ENCODE results near the gene MOSPD3.

The MOSPD3 gene

DNA sequence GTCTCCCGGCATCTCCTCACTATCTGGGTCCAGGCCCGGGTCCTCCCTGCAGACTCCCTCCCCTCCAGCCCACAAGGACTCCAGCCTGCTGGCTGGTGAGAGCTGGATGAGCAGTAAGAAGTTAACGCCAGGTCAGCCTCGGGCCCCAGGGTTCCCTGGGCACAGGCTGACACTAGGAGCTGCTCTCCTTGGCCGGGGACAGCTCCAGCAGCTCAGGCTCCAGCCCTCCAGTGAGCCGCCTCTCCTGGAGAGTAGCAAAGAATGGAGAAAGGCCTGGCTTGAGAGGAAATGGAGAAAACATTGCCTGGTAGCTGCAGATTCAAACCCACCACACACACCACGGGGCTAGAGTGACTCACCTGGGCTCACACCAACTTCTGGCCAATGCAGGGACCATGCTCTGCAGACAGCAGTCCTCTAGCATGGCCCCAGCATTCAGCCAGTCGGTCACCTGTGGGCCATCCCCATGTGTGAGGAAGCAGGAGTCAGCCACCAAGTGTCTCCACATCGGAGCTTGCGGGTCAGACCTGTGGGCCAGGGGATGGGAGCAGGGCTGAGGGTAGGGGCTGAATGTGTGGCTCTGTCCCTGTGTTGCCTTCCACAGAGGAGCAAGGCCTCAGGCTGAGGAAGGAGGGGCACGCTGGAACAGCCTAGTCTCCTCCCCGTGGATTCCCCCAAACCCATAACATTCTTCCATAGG is 45.2 kb upstream of the MOSPD3 start:
- in situ Hi-C loops (cut with HindIII; ENCODE audit: low pct_ligation_motif_present, low sequenced_read_pairs) = no loop called here
- Histone ChIP-seq H3K27ac (no peak overlapping the region), H3K4me3 (ENCODE audit: low read depth, low read length) (no peak overlapping the region), H3K27me3 (replicated peaks) (no peaks in the 10 kb centered on the region), H3K36me3 (replicated peaks) (no peaks in the 10 kb centered on the region)
- no peak for DNase-seq
- TF ChIP-seq CTCF (IDR thresholded peaks at IDR 0.05; ENCODE audit: low read depth, low read length, missing control alignments) = no peak

DNA sequence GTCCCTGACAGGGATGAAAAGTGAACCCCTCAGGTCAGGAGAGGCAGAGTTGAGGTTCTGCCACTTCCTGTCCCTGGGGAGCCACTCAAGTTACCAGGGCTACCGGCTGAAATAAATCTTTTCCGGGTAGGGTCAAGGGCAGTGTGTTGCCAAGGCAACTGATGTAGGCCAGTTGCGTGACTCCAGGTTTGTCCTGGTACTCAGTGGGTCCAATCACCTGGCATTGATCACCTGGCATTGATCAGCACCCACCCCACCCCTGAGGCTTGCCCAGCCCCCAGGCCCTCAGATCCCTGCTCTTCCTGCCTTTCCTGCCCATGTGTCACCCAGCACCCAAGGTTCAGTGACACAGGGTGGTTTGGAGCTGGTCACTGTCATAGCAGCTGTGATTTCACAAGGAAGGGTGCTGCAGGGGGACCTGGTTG is 44.6 kb upstream of the MOSPD3 start:
- Histone ChIP-seq H3K36me3 (replicated peaks) (no peaks in the 10 kb centered on the region), H3K27ac (no peak overlapping the region), H3K27me3 (replicated peaks) (no peaks in the 10 kb centered on the region), H3K4me3 (ENCODE audit: low read depth, low read length) (no peak overlapping the region)
- TF ChIP-seq CTCF (IDR thresholded peaks at IDR 0.05; ENCODE audit: low read depth, low read length, missing control alignments) = no peak
- in situ Hi-C loops (cut with HindIII; ENCODE audit: low pct_ligation_motif_present, low sequenced_read_pairs) = no loop called here
- DNase-seq = no peak

DNA sequence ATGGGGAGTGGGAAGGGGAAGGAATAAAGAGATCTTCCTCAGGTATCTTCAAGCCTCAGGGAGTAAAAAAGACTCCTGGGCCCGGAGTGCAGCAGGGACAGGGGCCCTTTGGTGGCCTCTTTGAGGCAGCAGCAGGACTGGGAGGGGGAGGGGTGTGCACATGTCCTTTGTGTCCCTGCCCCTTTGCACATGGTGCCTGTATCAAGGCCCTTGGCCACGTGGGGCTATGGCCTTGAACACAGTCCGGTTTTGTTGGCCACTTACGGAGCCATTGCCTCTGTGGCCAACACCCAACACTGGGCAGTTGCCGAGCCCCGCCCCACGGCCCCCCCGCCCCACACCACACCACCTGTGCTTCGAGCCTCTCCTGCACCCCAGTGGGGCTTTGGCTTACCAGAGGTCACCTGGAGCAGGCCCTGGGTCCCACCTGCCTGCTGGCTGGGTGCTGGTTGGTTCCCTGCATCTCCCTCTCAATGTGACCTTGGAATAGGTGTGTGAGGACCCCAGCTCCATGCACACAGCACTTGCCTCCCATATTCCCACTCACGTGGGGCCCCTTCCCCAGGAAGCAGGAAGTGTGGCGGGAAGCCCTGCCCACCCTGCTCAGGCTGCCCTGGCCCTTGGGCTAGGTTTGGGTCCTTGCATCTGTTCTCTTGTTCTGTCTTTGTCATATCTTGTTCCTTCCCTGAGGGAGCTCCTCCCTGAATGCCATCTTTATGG is 44.0 kb upstream of the MOSPD3 start:
- in situ Hi-C loops (cut with HindIII; ENCODE audit: low pct_ligation_motif_present, low sequenced_read_pairs) = no loop called here
- no peak overlapping the region for H3K4me3 ChIP-seq (ENCODE audit: low read depth, low read length)
- peaks cover 2% of the 10 kb centered on the region for H3K36me3 ChIP-seq (replicated peaks)
- no peak overlapping the region for H3K27ac ChIP-seq
- no peak for TF ChIP-seq CTCF (IDR thresholded peaks at IDR 0.05; ENCODE audit: low read depth, low read length, missing control alignments)
- DNase-seq = no peak
- no peaks in the 10 kb centered on the region for H3K27me3 ChIP-seq (replicated peaks)

DNA sequence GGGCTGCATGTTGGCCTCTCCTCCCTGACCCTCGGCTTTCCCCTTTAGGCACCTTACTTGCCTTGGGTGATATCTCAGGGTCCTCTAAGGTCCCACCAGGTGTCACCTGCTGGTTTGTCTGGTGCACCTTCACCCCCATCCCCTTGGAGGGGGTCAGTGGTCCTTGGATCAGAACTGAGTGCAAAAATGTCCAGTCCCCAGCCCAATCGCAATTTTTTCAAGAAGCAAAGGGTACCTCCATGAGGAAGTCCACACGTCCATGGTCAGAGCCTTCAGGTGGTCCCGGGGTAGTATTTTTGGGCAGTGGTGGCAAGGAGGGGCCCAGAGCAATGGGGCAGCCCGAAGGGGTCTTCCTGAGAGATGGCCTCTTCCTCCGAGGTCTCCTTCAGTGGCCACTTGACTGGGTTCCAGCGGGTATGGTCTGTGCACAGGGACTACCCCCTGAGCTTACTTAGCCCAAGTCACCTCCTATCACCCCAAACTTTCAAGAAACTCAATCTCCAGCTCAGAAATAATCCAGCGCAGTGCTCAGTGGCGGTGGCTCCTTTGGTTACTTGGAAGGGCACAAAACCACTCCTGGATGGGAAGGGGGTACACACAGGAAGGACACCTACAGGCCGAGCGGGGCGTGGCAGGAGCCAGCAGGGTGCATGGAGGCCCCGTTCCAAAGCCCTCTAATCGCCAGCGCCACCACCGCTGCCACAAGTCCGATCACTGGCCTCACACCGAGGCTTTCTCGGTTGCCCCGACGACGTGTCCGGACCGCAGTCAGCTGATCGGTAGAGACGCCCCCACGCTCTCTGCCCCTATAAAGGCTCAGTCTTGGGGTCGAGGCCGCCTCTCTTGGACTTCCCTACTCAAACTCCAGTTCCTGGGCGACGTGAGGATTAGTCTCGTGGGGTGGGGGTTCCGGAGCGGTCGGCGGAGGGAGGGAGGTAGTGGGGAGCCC is 43.2 kb upstream of the MOSPD3 start:
- Histone ChIP-seq H3K27ac (no peak overlapping the region), H3K36me3 (replicated peaks) (peaks cover 7% of the 10 kb centered on the region), H3K4me3 (ENCODE audit: low read depth, low read length) (peak overlapping the region; percentile 32), H3K27me3 (replicated peaks) (no peaks in the 10 kb centered on the region)
- peak; percentile 64 for TF ChIP-seq CTCF (IDR thresholded peaks at IDR 0.05; ENCODE audit: low read depth, low read length, missing control alignments)
- DNase-seq = no peak
- in situ Hi-C loops (cut with HindIII; ENCODE audit: low pct_ligation_motif_present, low sequenced_read_pairs) = no loop called here

DNA sequence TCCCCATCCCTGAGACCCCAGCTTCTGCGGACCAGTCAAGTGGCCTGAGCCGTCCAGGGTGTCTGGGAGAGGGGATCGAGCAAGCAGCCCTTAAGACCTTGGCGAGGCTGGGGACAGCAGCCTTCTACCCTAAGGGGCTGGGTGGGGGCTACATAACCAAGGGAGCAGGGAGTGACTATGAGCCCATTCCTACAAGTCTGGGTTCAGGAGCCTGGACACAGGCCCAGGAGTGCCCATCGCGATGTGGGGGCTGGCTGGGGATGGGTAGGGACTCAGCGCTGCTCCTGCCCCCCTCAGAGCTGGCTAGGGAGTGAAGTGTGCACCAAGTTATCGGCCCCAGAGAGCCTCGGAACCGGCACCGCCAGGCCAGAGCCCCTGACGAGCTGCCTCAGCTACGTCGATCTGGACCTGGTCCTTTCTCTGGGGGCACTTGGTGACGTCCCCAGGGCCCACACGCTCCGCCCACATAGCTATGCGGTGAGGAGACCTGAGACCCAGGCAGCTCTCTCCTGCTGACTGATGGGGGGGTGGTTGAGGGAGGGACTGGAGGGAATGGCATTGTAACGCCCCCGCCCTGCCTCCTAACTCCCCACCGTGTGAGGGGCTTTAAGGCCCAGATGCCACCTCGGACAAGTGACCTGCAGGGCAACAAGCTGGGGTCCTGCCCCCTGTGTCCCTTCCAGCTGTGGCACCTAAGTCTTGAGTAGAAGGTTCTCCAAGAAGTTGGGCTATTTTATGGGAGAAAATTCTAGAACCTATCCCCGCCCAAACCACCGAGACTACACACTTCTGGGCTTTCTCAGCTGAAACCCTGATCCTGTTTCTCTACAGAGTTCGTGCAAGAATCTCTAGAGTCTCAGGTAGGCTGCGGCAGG is 41.1 kb upstream of the MOSPD3 start:
- in situ Hi-C loops (cut with HindIII; ENCODE audit: low pct_ligation_motif_present, low sequenced_read_pairs) = no loop called here
- Histone ChIP-seq H3K36me3 (replicated peaks) (peaks cover 24% of the 10 kb centered on the region), H3K27ac (no peak overlapping the region), H3K27me3 (replicated peaks) (no peaks in the 10 kb centered on the region), H3K4me3 (ENCODE audit: low read depth, low read length) (no peak overlapping the region)
- no peak for TF ChIP-seq CTCF (IDR thresholded peaks at IDR 0.05; ENCODE audit: low read depth, low read length, missing control alignments)
- DNase-seq = no peak

Data from brain microvascular endothelial cell (primary cell).